ENCODE results near the gene EXTL2. TPM values are rescaled to one million over a fixed set of nuclear protein-coding genes. Genes with fewer than 3 reads are reported as not detected.

EXTL2 gene
- total RNA-seq, 2 experiments from 2014 or later: 4.1 to 5.7 TPM

DNA sequence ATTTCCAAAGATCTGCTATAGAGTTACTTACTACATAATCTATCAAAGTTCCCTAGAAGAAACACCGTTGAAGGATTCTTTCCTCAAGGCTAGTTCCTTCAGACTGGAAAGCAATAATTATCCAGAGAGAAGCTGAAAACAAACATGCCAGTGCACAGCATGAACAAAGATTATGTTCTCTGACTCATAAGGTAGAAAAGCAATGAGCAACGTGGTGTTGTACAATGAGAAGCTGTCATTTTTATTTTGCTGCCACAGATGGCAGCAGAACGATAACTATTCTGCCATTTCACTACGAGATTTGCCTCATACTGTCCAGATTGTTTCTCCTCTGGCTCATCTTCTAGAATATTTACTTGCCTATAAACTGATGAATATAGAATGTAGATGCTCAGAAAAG lies 10.7 kb downstream of the EXTL2 start:
- POLR2A ChIA-PET: no interaction called here
- H3K9me3 Mint-ChIP-seq: peaks cover 4% of the 10 kb centered on the region

DNA sequence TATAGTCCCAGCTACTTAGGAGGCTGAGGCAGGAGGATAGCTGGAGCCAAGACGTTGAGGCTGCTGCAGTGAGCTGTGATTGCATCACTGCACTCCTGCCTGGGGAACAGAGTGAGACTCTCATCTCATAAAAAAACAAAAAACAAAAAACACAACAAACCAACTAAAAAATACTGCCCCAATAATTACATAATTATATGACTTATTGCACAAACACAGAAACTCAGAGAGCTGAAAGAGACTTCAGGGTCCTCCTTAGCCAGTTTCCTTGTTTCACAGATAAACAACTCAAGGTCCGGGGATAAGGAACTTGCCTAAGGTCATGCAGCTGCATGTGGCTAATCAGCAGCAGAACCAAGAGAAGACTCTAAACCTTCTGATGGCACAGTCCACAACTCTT lies 11.9 kb downstream of the EXTL2 start:
- CTCF ChIA-PET: interaction anchor here (0.8 to 3.2 kb wide), 2 partner anchors 14 kb away, joined by 3 to 15 read pairs; no protein-coding TSS in a partner anchor
- no peak overlapping the region for H3K4me3 Mint-ChIP-seq
- POLR2A ChIA-PET: no interaction called here
- no peak overlapping the region for H3K27ac Mint-ChIP-seq
- no peaks in the 10 kb centered on the region for H3K9me3 Mint-ChIP-seq
- H3K4me1 Mint-ChIP-seq (ENCODE audit: low read depth): peaks cover 4% of the 10 kb centered on the region
- H3K36me3 Mint-ChIP-seq (ENCODE audit: low read depth): no peaks in the 10 kb centered on the region
- intact Hi-C loops (cut with micrococcal nuclease): no loop called here
- TF ChIP-seq, protein P1, sequence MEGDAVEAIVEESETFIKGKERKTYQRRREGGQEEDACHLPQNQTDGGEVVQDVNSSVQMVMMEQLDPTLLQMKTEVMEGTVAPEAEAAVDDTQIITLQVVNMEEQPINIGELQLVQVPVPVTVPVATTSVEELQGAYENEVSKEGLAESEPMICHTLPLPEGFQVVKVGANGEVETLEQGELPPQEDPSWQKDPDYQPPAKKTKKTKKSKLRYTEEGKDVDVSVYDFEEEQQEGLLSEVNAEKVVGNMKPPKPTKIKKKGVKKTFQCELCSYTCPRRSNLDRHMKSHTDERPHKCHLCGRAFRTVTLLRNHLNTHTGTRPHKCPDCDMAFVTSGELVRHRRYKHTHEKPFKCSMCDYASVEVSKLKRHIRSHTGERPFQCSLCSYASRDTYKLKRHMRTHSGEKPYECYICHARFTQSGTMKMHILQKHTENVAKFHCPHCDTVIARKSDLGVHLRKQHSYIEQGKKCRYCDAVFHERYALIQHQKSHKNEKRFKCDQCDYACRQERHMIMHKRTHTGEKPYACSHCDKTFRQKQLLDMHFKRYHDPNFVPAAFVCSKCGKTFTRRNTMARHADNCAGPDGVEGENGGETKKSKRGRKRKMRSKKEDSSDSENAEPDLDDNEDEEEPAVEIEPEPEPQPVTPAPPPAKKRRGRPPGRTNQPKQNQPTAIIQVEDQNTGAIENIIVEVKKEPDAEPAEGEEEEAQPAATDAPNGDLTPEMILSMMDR (IDR thresholded peaks at IDR 0.05): no peak
- no peaks in the 10 kb centered on the region for H3K27me3 Mint-ChIP-seq
- no peak for DNase-seq
- ATAC-seq: no peak

More for the DNA sequence above, 10.7 kb downstream of the EXTL2 start:
- ATAC-seq (no peak), DNase-seq (no peak)
- intact Hi-C loops (cut with micrococcal nuclease): no loop called here
- Mint-ChIP-seq H3K27me3 (no peaks in the 10 kb centered on the region), H3K4me3 (no peak overlapping the region), H3K27ac (no peak overlapping the region), H3K36me3 (ENCODE audit: low read depth) (peaks cover 7% of the 10 kb centered on the region), H3K4me1 (ENCODE audit: low read depth) (peaks cover 11% of the 10 kb centered on the region)
- CTCF ChIA-PET: interaction anchor here (1.0 to 3.7 kb wide), 2 partner anchors 11 to 15 kb away, joined by 4 to 12 read pairs; partner anchors contain the start of gene EXTL2
- TF ChIP-seq, protein P1 (IDR thresholded peaks at IDR 0.05): no peak

DNA sequence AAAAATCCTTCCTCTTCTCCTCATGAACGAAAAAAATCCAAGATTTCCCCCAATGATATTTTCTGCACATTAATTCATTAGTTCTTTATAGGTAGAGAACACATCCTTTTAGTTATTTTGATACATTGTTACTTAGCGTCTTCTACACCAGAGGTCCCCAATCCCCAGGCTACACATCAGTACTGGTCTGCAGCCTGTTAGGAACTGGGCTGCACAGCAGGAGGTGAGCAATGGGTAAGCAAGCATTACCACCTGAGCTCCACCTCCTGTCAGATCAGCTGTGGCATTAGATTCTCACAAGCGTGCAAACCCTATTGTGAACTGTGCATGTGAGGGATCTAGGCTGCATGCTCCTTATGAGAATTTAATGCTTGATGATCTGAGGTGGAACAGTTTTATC lies 13.0 kb downstream of the EXTL2 start:
- ChIA-PET POLR2A (interaction anchor here (2.4 kb wide), 1 partner anchor 13 kb away, joined by 9 read pairs; the partner anchor contains the start of genes EXTL2 and SLC30A7), CTCF (interaction anchor here (2.3 to 3.2 kb wide), 2 partner anchors 13 to 418 kb away, joined by 7 to 15 read pairs; no protein-coding TSS in a partner anchor)
- Mint-ChIP-seq H3K9me3 (no peaks in the 10 kb centered on the region), H3K4me3 (no peak overlapping the region), H3K27me3 (no peaks in the 10 kb centered on the region), H3K36me3 (ENCODE audit: low read depth) (no peaks in the 10 kb centered on the region), H3K27ac (no peak overlapping the region), H3K4me1 (ENCODE audit: low read depth) (peaks cover 4% of the 10 kb centered on the region)
- TF ChIP-seq, protein P1 (IDR thresholded peaks at IDR 0.05): no peak
- intact Hi-C loops (cut with micrococcal nuclease): no loop called here
- ATAC-seq: no peak
- DNase-seq: no peak

DNA sequence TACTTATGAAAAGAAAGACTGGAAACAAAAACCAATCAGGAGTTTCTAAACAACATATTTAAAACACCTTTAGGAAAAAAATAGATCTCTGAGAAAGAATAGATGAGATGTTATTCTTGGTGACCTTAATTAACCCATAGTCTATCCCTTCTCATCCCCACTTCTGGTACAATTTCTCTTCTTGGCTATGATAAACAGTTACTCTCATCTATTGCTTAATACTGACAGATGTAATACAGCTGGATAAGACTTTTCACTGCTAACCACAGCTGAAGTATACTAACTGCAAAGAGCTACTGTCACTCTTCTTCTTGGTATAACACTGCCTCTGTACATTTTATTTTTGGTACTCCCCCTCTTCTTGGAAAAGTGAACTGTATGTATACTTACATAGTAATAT lies 15.2 kb downstream of the EXTL2 start:
- TF ChIP-seq, protein P1 (IDR thresholded peaks at IDR 0.05): no peak
- H3K27me3 Mint-ChIP-seq: no peaks in the 10 kb centered on the region
- no peak overlapping the region for H3K27ac Mint-ChIP-seq
- peaks cover 4% of the 10 kb centered on the region for H3K4me1 Mint-ChIP-seq (ENCODE audit: low read depth)
- H3K4me3 Mint-ChIP-seq: no peak overlapping the region
- no peaks in the 10 kb centered on the region for H3K9me3 Mint-ChIP-seq
- intact Hi-C loops (cut with micrococcal nuclease): no loop called here
- H3K36me3 Mint-ChIP-seq (ENCODE audit: low read depth): no peaks in the 10 kb centered on the region
- POLR2A ChIA-PET: interaction anchor here (2.4 kb wide), 1 partner anchor 16 kb away, joined by 9 read pairs; the partner anchor contains the start of genes EXTL2 and SLC30A7
- CTCF ChIA-PET: interaction anchor here (0.6 to 3.2 kb wide), 4 partner anchors 9 to 422 kb away, joined by 4 to 15 read pairs (median 6); no protein-coding TSS in a partner anchor
- ATAC-seq (no peak), DNase-seq (no peak)

DNA sequence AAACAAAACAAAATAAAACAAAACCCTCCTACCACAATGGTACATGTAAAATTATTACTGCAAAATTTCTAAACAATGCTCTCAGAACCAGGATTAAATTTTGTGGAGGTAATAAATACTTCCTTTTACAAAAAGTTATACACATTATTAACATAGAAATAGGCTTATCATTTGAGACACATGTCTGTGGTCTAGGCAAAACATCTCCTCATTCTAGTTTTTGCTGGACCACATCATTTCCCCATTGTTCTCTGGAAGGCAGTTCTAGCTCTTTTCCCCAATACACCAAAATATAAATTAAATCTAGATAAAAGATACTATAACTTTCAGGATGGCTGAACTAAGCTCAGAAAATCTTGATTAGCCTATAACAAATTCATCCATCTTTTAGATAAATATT lies 18.4 kb downstream of the EXTL2 start:
- peaks cover 4% of the 10 kb centered on the region for H3K4me1 Mint-ChIP-seq (ENCODE audit: low read depth)
- POLR2A ChIA-PET: interaction anchor here (0.8 to 1.0 kb wide), 2 partner anchors 19 to 20 kb away, joined by 3 read pairs; no protein-coding TSS in a partner anchor
- no peaks in the 10 kb centered on the region for H3K36me3 Mint-ChIP-seq (ENCODE audit: low read depth)
- no peak overlapping the region for H3K27ac Mint-ChIP-seq
- CTCF ChIA-PET: interaction anchor here (0.6 to 1.3 kb wide), 3 partner anchors 9 to 442 kb away, joined by 3 to 5 read pairs (median 3); no protein-coding TSS in a partner anchor
- DNase-seq: no peak
- H3K9me3 Mint-ChIP-seq: no peaks in the 10 kb centered on the region
- no peaks in the 10 kb centered on the region for H3K27me3 Mint-ChIP-seq
- ATAC-seq: no peak
- no peak overlapping the region for H3K4me3 Mint-ChIP-seq
- intact Hi-C loops (cut with micrococcal nuclease): no loop called here
- TF ChIP-seq, protein P1 (IDR thresholded peaks at IDR 0.05): no peak
